Amniotic stem cell (primary cell): Measurements from ENCODE around the gene IRX2.

Source experiments
- DNase-seq: peaks from one replicate; lab custom pipeline; 2025; lab: John Stamatoyannopoulos, UW

IRX2 gene

DNA sequence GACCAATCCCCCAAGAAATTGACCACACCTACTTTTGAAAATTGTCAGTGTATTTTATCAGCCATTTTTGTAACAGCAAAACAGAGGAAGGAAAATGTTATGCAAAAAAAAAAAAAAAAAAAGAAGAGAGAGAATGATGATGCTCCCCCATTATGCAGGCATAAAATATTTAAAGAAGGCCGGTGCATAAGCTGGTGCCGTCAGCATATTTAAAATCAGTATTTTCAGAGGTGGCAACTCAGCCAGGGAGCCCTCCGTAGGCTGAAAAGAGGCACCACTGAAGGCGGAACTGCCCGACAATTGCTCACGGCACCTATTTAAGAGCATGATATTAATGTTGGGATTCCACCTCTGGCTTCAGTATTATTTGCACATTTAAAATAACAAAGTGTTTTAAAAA is 33.4 kb downstream of the IRX2 start:
- no peak for DNase-seq

DNA sequence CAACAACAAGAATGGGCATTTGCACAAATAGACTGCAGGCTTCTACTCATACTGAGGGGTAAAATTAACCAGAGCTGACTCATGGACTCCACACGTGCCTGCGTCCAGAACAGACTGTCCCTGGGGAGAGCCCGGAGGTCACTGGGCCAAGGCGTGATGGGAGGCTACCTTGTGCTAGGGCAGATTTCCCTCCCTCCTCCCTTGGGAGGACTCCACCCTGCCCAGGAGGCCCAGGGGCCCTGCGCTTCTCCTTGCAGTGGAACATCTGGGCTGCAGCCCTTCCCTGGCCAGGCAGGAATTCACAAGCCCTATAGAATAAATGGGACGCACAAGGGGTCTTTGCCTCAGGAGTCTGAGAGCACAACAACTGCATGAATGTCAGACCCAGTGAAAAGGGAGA is 35.6 kb downstream of the IRX2 start:
- DNase-seq: no peak

DNA sequence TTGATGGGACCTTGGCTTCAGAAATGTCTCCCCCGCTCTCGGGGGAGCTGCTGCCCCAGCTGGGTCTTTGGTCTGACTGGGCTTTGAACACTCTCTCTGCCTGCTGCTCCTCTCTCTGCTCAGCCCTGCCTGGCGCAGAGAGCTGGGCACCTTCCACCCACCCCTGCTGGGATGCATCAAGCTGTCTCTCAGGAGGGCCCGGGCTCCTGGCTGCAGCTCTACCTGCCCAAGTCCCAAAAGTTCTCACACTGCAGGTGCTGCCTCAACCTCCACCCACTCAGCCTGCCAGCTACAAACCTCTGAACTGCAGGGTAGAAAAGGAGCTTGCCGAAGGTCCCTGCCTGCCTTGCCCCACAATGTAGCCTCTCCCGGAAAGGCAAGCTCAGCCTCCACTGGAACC is 36.7 kb downstream of the IRX2 start:
- DNase-seq: no peak

DNA sequence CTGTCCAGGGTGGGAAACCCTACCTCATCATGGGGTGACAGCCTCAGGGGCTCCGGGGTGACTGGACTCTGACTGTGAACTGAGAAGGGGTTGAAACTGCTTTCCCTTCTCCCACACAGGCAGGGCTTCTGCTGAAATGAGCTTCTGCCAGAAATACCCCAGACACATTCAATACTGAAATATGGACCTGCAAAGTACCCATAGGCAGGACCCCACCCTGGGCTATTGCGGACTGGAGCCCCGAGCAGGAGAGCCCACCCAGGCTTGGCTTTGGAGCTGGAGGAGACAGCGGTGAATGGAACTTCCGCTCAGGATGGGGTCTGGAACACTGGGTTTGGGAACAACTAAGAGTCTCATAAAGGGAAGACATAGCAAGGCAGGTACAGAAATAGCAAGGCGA is 37.5 kb downstream of the IRX2 start:
- DNase-seq: no peak

DNA sequence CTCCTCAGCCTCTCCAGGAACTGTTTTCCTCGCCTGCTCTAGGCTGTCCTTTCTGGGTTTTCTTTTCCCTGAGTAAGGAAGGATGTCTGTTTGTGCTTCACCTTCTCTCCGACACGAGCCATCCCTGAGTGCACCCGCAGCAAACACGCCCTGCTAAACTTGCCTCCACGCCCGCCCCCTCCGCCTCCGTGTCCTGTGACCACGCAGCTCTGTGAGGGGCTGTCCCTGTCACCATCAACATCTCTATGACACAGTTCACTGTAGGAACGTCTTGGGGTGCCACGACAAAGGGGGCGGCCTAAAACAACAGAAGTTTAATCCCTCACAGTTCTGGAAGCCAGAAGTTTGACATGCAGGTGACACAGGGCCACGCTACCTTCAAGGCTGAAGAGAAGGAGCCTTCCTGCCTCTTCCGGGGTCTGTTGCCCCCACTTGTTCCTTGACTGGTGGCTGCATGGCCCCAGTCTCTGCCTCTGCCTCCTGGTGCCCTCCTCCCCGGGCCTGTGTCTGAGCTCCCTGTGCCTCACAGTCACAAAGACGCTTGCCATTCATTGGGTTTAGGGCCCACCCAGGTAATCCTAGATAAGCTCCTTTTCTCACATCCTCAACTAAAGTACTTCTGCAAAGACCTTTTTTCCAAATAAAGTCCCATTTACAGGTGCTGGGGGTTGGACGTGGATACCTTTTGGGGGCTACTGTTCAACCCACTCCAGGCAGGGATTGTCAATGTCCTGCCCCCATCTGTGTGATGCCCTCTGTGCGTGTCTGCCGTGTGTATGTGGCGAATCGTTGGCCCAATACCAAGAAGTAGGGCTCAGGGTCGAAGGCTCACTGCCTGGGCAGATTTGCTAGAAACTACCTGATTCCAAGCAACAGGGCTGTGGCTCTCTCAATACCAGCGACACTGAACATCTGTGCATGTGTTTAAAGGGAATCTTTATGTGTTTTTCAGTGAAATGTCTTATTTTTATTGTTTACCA is 39.7 kb downstream of the IRX2 start:
- DNase-seq: no peak

DNA sequence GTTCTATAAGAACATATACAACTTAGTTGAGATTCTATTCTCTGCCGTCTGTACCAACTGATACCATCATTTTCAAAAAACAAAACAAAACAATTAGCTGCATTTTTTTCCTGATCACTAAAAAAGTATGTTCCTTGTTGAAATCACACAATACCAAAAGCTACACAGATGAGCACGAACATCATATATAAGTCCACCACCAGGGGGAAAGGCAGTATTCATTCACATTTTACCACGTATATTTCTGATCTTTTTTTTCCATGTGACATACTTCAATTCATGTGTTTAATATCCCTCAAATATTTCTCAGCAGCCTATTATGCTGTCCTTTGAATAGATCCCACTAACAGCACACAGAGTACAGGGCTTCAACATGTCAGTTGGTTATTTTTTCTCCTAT is 40.6 kb downstream of the IRX2 start:
- no peak for DNase-seq

DNA sequence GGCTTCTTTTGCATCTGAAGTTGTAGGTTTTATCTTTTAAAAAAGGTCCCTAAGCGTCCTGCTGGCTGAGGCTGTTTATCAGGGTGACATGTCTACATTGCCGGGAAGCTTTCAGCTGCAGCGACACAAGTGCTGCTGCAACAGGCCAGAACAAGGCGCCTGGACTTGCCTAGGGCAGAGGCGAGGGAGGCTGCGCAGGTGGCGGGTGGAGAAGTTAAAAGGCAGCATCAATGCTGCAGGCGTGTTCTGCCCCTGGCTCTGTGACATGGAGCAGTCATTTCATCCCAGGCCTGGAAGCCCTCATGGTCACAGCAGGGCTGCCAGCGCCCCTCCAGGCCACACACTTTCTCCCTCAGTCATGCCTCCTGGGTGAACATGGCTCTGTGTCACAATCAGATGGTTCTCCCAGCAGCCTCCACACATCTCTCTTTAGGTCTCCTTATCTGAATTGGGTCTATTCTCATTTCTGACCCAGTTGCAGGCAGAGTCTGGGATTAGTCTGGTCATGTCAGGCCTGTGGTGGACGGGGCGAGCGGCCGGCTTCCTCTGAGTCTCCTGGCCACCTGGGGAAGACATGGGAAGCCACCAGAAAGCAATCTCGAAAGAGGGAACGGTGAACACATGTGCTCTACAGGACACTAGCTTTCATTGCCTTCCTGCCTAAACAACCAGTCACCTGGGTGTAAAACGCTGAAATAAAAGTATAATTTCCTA is 41.3 kb downstream of the IRX2 start:
- DNase-seq: no peak

DNA sequence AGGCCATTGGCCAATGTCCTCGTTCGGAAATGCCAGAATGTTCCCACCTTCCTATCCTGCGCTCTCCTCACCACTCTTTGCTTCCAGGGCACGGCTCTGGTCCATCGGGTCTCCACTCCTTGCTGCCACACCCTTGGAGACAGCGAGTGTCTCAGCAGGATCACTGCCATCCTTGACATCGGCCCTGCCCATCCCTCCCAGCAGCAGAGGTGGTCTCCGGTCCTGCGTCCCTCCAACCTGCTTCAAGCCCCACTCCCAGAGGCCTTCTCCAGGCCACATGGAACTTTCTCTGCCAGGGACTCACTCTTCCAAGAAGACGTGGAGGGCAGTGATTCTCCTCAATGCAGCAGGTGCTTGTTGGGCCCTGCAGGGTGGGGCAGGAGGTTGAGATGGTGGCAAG is 42.7 kb downstream of the IRX2 start:
- no peak for DNase-seq

DNA sequence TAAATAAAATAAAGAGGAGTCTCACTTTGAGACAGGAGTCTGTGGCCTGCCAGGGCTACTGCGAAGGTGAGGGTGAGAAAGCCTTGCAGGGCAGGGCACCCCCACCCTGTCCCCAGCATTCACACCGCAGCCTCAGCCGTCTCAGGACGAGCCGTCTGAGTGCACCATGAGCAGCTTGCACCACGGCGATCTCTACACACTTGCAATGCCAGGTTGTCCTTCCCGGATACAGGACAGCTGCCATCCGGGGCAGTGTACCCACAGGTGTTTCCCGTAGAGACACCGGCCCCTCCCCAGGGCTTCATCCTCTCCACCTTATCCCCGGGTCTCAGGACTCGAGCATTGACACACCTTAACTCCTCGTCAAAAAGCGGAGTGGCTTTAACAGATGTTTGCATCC is 43.3 kb downstream of the IRX2 start:
- no peak for DNase-seq

DNA sequence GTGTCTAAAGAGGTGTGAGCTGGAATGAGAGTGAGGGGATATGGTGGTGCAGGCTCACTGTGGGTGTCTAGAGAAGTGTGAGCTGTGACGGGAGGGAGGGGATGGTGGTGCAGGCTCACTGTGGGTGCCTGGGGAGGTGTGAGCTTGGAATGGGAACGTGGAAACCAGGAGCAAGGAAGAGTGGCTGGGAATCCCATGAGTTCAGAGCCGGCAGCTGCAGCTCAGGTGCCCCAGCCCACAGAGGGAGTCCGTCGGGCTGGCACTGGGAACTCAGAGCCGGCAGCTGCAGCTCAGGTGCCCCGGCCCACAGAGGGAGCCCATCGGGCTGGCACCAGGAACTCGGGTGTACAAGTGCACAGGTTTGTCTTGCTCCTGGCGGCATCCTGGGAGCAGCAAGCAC is 45.6 kb downstream of the IRX2 start:
- DNase-seq: no peak

DNA sequence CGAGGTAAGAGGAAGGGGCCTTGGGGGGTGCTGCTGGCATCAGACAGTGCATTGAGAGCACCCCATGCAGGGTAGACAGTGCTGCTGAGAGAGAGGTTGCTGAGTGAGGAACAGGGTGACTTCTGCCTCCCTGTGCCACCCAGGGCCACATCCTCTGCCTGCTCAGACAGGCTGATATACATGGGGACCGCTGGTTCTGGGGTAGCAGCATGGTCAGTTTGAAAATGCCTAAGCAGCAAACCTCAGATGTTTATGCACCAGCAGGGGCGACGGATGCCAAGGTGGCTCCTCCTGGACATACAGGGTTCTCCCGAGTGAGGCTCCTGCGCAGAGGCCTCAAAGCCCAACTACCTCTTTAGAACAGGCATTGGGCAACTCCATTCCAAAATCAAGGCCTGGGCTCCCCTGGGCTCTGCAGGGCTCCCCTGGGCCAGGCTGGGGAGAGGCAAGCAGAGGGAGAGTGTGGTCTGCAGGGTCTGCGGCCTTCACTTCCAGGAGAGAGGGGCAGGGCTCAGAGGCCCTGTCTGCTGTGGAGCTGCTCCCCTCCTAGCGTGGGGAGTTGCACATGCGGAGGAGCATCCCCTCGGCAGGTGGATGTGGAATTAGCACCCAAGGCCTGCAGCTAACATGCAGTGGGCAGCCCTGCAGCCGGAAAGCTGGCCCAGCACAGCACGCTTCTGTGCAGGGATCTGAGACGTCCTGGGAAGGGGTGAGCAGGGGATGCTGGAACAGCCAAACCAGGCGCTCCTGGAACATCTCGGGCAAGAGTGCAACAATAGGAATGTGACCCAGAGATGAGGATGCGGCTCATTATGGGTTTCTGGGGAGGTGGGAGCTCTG is 46.5 kb downstream of the IRX2 start:
- no peak for DNase-seq

DNA sequence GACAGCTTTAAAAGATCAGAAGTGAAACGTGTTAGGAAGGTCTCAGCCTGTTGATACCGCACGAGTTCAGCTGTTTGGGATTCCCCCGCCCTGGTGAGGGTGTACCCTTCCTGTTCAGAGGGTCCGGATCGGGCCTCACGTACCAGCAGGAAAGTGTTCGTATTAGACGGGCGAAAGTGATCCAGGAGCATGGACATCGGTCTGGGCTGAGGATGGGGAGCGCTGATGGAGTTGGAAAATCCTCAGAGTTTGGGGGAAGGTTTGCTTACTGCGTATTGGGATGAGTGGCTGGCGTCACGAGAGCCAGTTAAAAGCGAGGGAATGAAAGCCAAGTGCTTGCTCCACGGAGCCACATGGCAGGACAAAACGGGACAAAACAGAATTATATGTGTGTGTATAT is 47.4 kb downstream of the IRX2 start:
- no peak for DNase-seq

DNA sequence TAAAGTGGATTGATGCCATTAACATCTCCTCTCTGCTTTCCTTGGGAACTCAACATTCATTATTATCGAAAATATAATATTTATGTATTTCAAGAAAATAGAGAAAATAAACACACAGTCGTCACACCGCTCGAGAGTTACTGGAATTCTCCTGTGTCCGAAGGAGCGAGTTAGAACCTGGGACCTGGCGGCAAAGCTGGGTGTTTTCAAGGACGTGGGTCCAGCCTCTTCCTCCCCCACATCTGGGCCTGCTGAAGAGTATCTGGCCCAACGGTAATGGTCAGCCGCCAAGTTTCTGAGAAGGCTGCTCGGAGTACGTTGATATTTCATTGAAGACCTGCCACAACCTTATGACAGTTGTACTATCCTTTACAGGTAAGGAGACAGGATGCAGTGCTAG is 47.9 kb downstream of the IRX2 start:
- DNase-seq: no peak

DNA sequence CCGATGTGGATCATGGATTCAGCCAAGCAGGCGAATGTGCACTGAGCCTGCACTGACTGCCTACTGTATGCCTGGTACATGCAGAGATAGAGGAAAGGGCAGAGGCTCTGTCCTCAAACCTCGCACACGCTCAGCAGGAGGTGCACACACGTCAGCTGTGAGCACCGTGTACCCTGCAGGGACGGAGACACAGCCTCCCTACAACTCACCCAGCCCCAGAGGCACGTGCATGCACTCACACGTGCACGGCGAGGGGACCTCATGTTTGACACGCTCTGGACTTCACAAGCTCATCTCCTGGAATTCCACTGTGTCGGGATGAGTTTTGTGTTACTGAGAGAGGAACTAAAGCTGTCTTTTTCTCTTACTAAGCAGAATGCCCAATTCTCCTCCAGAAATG is 48.4 kb downstream of the IRX2 start:
- no peak for DNase-seq

DNA sequence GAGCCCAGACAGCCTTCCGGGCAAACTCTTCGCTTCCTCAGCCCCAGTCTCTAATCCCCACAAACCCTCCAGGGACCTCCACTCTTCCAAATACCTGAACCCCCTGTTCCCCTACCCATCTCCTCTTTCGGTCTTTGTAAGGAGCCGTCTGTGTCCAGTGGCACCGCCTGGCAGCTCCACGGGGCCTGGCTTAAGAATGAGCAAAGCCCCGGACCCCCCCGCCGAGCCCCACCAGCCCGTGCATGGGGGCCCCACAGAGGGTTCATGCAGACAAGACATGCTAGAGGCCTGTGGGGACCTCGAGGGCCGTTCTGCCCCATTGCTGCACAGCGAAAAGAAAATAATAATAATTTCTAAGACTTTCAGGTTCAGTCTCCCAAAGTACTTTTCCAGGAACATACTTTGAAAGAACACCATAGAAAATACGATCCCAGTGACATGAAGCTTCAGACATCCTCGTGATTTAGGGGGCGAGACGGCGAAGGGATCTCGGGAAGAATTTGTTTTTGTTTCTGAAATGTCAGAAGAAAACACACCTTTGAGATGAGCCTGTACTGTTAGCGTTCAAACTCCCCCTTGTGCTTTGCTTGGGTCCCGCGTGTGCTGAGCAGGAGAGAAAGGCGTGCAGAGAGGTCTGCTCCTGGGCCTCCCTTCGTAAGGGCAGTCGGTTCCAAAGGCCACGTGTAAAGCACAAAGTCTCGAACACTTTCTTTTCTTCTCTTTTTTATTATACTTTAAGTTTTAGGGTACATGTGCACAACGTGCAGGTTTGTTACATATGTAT is 49.2 kb downstream of the IRX2 start:
- DNase-seq: no peak

DNA sequence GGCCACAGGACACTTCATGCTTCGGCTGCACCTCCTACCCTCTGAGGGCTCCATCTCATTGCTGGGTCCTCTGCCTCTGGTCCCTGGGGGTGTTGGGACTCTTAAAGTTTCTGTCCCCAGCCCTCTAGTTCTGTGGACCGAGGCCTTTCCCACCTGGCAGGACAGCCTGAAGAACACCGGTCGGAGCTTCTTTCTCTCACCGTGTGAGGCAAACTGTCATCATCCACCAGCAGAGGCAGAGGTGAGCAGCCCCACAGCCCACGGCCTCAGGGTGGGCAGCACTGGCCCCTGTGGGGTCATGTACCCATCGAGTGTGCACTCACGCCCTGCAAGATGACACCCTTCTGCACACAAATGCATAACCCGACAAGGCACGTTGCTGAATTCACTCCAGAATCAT is 49.9 kb downstream of the IRX2 start:
- DNase-seq: no peak

DNA sequence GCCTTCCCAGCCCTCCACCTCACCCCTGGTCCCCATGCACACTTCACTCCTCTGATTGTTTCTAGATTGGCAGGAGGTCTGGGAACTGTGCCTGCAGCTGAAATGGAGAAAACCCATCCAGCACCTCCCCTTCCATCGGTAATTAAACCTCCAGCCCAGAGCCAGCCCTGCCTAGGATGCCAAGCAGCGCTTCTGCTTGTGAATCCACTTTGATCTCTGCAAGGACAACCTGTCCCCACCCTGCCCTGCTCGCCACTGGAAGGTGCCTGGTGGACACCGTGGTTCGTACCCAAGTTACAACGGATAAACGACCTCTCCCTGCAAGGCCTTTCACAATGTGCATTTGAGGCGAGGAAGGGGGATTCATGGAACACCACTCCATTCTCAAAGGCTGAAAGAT is 50.6 kb downstream of the IRX2 start:
- no peak for DNase-seq

DNA sequence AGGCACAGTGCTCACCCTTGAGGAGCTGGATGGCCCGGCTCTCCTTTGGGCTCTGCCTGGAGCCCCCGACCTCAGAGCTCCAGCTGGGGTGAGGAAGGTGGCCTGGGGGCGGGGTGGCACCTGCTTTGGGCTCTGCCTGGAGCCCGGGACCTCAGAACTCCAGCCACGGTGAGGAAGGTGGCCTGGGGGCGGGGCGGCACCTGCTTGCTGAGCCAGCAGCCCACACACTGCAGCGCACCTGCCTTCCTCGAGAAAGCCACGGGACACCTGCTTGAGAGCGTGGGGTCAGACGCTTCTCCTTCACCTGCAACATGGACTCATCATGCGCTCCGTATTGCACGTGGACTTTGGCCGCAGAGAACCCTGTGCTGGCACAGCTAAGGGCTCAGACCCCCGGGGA is 51.8 kb downstream of the IRX2 start:
- no peak for DNase-seq

DNA sequence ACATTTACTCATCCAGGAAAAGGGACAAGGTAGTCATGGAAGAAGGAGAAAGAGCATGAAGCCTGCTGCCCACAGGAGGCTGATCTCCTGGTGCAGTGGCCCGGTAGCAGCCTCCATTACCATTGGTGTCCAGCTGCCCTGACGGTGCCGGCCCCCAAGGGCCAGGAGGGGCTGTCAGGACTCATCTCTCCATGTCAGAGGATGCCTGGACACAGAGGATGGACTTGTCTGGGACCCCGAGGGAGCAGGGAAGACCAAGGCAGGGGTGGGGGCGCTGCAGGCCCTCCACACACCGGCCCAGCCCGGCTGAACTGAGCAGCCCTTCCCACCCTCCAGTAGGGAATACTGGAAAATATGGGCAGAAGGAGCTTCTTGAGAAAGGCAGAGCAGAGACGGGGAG is 52.2 kb downstream of the IRX2 start:
- no peak for DNase-seq

DNA sequence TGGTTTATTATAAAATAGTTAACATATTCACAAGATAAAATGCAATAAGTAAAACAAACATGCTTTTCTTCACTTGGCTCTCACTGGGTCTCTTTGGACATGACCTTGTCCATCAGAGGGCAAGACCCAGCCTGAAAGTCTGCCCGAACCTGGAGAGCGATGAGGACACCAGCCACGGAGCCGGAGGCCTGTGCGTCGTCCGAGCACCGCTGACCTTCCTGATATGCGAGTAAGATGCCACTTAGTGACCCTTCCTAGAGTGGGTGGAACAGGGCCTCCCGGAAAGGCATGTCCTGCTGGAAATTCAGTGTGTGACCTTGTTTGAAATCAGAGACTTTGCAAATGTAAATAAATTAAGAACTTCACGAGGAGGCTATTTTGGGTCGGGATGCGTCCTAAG is 52.9 kb downstream of the IRX2 start:
- DNase-seq: no peak

DNA sequence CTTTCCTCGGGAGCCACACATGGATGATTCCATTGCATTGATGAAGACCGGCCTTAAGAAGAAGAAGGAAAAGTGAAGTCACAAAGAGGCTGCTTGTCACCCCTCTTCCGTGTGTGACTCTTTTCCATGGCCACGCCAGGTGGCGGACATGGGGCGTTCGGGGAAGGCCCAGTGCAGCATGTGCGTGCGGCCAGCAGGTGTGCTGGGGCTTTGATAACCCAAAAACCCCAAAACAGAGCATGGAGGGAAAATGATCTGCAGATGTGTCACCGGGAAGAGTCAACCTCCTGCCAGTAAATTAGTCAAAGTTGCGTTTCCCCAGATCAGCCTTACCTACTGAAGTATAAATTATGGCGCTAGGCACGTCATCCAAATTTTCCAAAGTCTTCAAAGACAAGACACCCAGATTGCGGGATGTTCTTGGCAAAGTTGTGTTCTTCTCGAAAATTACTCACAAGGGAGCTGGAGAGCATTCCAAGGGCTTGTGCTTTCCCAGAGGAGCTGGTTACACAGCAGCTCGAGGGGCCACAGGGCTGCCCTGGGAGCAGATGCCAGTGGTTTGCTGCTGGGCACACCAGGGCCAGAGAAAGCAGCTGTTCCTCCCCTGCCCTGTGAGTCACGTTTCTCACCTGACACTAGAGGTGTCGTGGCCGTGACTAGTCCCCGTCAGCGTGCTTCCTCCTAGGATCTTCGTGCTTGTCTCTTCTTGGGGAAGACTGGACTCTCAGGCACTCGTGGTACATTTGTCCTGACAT is 53.9 kb downstream of the IRX2 start:
- no peak for DNase-seq
